ENCODE data around the gene EXT2. TPM values are rescaled to one million over a fixed set of nuclear protein-coding genes. Genes with fewer than 3 reads are reported as not detected.

Gene EXT2
- total and polyA plus RNA-seq, 2 donors (not counting 1 experiment from before 2014, with no cell fraction given): 114 to 177 TPM

GRCh38 chr11:44047931-44048431 is 47.5 kb upstream of the EXT2 start, which contains the start of gene ACCSL:
Gene ACCSL (plus strand): TSS chr11:44047981. CDS start chr11:44048037, 56 bp downstream.
- TF ChIP-seq EZH2 (IDR thresholded peaks at IDR 0.05; ENCODE audit: low read length, missing control alignments) (no peak), CTCF (conservative IDR thresholded peaks at IDR 0.05 in 1 of 2, IDR thresholded peaks at IDR 0.05 in 1 of 2; ENCODE audit: low read depth in 1 of 2, low read length in 2 of 2) (no peak)
- no peak within 1 kb of the TSS for H2AFZ ChIP-seq (ENCODE audit: low read length)
- H3K9ac ChIP-seq (ENCODE audit: insufficient read depth, low read length): no peak within 1 kb of the TSS
- H3K79me2 ChIP-seq (ENCODE audit: control insufficient read depth, insufficient read depth, low read length): no peaks in the 10 kb centered on the region
- no peaks in the 10 kb centered on the region for H3K4me1 ChIP-seq (ENCODE audit: control insufficient read depth, extremely low read depth, insufficient read depth, low read length)
- no peaks in the 10 kb centered on the region for H3K36me3 ChIP-seq (ENCODE audit: control insufficient read depth, insufficient read depth, low read length)
- no peak within 1 kb of the TSS for H3K27ac ChIP-seq (ENCODE audit: insufficient read depth, low read length)
- no peak for DNase-seq (ENCODE audit: low read depth in 2 of 2)
- peaks cover 6% of the 10 kb centered on the region for H3K27me3 ChIP-seq (ENCODE audit: control insufficient read depth, insufficient read depth, low read length)
- H3K4me3 ChIP-seq (replicated peaks in 1 of 4; ENCODE audit: control extremely low read depth in 1 of 4, insufficient read depth in 1 of 4, low read depth in 3 of 4, low read length in 4 of 4): no peak within 1 kb of the TSS
- no peaks in the 10 kb centered on the region for H4K20me1 ChIP-seq (ENCODE audit: control insufficient read depth, extremely low read depth, insufficient read depth, low read length)
- no peak within 1 kb of the TSS for H3K4me2 ChIP-seq (ENCODE audit: extremely low read depth, insufficient read depth, low read length)
- H3K9me3 ChIP-seq (ENCODE audit: control insufficient read depth, insufficient read depth, low read depth, low read length): no peaks in the 10 kb centered on the region

- Histone ChIP-seq H3K36me3 (ENCODE audit: control insufficient read depth, insufficient read depth, low read length) (no peaks in the 10 kb centered on the region), H2AFZ (ENCODE audit: low read length) (no peak overlapping the region), H3K9ac (ENCODE audit: insufficient read depth, low read length) (no peak overlapping the region), H3K4me2 (ENCODE audit: extremely low read depth, insufficient read depth, low read length) (no peak overlapping the region), H4K20me1 (ENCODE audit: control insufficient read depth, extremely low read depth, insufficient read depth, low read length) (no peaks in the 10 kb centered on the region), H3K4me3 (replicated peaks in 1 of 4; ENCODE audit: control extremely low read depth in 1 of 4, insufficient read depth in 1 of 4, low read depth in 3 of 4, low read length in 4 of 4) (no peak overlapping the region), H3K4me1 (ENCODE audit: control insufficient read depth, extremely low read depth, insufficient read depth, low read length) (no peaks in the 10 kb centered on the region), H3K27ac (ENCODE audit: insufficient read depth, low read length) (no peak overlapping the region), H3K27me3 (ENCODE audit: control insufficient read depth, insufficient read depth, low read length) (peaks cover 4% of the 10 kb centered on the region), H3K9me3 (ENCODE audit: control insufficient read depth, insufficient read depth, low read depth, low read length) (no peaks in the 10 kb centered on the region), H3K79me2 (ENCODE audit: control insufficient read depth, insufficient read depth, low read length) (no peaks in the 10 kb centered on the region)
- TF ChIP-seq CTCF (conservative IDR thresholded peaks at IDR 0.05 in 1 of 2, IDR thresholded peaks at IDR 0.05 in 1 of 2; ENCODE audit: low read depth in 1 of 2, low read length in 2 of 2) (no peak), EZH2 (IDR thresholded peaks at IDR 0.05; ENCODE audit: low read length, missing control alignments) (no peak)
- no peak for DNase-seq (ENCODE audit: low read depth in 2 of 2)
Measured at GRCh38 chr11:44049832-44050231, 45.6 kb upstream of the EXT2 start.

- Histone ChIP-seq H4K20me1 (ENCODE audit: control insufficient read depth, extremely low read depth, insufficient read depth, low read length) (no peaks in the 10 kb centered on the region), H2AFZ (ENCODE audit: low read length) (no peak overlapping the region), H3K4me2 (ENCODE audit: extremely low read depth, insufficient read depth, low read length) (no peak overlapping the region), H3K36me3 (ENCODE audit: control insufficient read depth, insufficient read depth, low read length) (no peaks in the 10 kb centered on the region), H3K79me2 (ENCODE audit: control insufficient read depth, insufficient read depth, low read length) (no peaks in the 10 kb centered on the region), H3K27me3 (ENCODE audit: control insufficient read depth, insufficient read depth, low read length) (peaks cover 10% of the 10 kb centered on the region), H3K27ac (ENCODE audit: insufficient read depth, low read length) (no peak overlapping the region), H3K9me3 (ENCODE audit: control insufficient read depth, insufficient read depth, low read depth, low read length) (no peaks in the 10 kb centered on the region), H3K4me3 (replicated peaks in 1 of 4; ENCODE audit: control extremely low read depth in 1 of 4, insufficient read depth in 1 of 4, low read depth in 3 of 4, low read length in 4 of 4) (no peak overlapping the region), H3K9ac (ENCODE audit: insufficient read depth, low read length) (no peak overlapping the region), H3K4me1 (ENCODE audit: control insufficient read depth, extremely low read depth, insufficient read depth, low read length) (no peaks in the 10 kb centered on the region)
- no peak for TF ChIP-seq CTCF (conservative IDR thresholded peaks at IDR 0.05 in 1 of 2, IDR thresholded peaks at IDR 0.05 in 1 of 2; ENCODE audit: low read depth in 1 of 2, low read length in 2 of 2)
- TF ChIP-seq EZH2 (IDR thresholded peaks at IDR 0.05; ENCODE audit: low read length, missing control alignments): no peak
- no peak for DNase-seq (ENCODE audit: low read depth in 2 of 2)
Measured at GRCh38 chr11:44051171-44051570, 44.3 kb upstream of the EXT2 start.
